A549 (cell line): ENCODE results near the gene VASN.

ENCODE experiments used
- BHLHE40 ChIP-seq: IDR thresholded peaks from 2 replicates; pipeline ENCODE4 v1.6.1; 2012; ENCODE audit warnings: low read depth, low read length, inconsistent platforms
- CHD2 ChIP-seq: fragments of 150-350 bp; IDR thresholded peaks from 2 replicates; pipeline ENCODE4 v1.6.1; 2014; ENCODE audit warnings: low read length; ENCODE audit not compliant: partially characterized antibody
- HDAC2 ChIP-seq: fragments of 200-600 bp; sonication (generic); IDR thresholded peaks from 2 replicates; pipeline ENCODE4 v1.6.1; 2016
- HOXA7 ChIP-seq: fragments of 250-450 bp; sonication (Bioruptor Pico); IDR thresholded peaks from 2 replicates; pipeline ENCODE4 v1.5.0; 2020; ENCODE audit warnings: mild to moderate bottlenecking, moderate library complexity
- NR3C1 ChIP-seq: fragments of >200 bp; sonication (Bioruptor Twin); formaldehyde crosslinking; IDR thresholded peaks from 3 replicates; pipeline ENCODE4 v1.6.1; 2017
- POLR2A ChIP-seq: IDR thresholded peaks from 2 replicates; pipeline ENCODE4 v1.6.1; 2012; ENCODE audit warnings: mild to moderate bottlenecking, low read length
- SMC3 ChIP-seq: fragments of >200 bp; sonication (Bioruptor Twin); formaldehyde crosslinking; IDR thresholded peaks from 3 replicates; pipeline ENCODE4 v1.6.1; 2018; ENCODE audit warnings: inconsistent platforms
- TFCP2L1 ChIP-seq: fragments of 250-450 bp; sonication (Bioruptor Pico); IDR thresholded peaks from 2 replicates; pipeline ENCODE4 v1.5.0; 2021; ENCODE audit warnings: mild to moderate bottlenecking
- TF ChIP-seq, protein P1 (sequence below): fragments of >200 bp; sonication (Bioruptor Twin); formaldehyde crosslinking; IDR thresholded peaks from 3 replicates; pipeline ENCODE4 v1.5.1; 2016
- TF ChIP-seq, protein P2 (sequence below): fragments of 200-600 bp; sonication (generic); IDR thresholded peaks from 2 replicates; pipeline ENCODE4 v1.6.1; 2016; ENCODE audit warnings: antibody characterized with exemption, mild to moderate bottlenecking, moderate library complexity

DNA sequence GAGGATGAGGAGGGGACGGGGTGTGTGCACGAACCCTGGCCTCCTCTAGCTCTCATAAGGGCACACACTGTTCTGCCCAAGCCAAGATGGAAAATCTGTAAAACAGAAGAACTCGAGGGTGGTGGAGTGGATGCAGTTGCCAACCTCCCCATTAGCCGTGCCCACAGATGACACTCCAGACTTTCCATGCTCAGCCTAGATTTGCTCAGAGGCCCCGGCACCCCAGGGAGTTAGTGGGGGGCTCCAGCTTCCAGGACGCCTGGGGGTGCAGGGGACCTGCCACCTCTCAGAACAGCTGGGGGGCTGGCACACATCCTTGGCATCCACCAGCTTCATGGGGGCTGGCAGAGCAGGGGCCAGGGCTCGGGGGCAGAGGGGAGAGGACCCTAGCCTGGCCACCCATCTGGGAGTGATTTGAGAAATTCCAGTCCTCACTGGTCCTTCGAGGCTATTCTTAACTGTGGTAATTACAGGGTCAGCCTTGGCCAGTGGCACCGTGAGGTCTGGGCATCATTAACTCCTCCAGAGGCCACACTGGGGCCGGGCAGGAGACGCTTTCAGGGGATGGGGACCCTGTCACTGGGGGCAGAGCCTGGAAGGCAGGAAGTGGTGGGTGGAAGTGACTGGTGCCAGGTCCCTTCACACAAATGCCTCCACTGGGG lies 14.3 kb downstream of the VASN start:
- no peak for TF ChIP-seq TFCP2L1
- TF ChIP-seq BHLHE40, result no peak
- TF ChIP-seq SMC3, result no peak
- TF ChIP-seq CHD2, result no peak
- TF ChIP-seq, protein P1, sequence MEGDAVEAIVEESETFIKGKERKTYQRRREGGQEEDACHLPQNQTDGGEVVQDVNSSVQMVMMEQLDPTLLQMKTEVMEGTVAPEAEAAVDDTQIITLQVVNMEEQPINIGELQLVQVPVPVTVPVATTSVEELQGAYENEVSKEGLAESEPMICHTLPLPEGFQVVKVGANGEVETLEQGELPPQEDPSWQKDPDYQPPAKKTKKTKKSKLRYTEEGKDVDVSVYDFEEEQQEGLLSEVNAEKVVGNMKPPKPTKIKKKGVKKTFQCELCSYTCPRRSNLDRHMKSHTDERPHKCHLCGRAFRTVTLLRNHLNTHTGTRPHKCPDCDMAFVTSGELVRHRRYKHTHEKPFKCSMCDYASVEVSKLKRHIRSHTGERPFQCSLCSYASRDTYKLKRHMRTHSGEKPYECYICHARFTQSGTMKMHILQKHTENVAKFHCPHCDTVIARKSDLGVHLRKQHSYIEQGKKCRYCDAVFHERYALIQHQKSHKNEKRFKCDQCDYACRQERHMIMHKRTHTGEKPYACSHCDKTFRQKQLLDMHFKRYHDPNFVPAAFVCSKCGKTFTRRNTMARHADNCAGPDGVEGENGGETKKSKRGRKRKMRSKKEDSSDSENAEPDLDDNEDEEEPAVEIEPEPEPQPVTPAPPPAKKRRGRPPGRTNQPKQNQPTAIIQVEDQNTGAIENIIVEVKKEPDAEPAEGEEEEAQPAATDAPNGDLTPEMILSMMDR, result no peak
- TF ChIP-seq POLR2A, result no peak
- TF ChIP-seq, protein P2, sequence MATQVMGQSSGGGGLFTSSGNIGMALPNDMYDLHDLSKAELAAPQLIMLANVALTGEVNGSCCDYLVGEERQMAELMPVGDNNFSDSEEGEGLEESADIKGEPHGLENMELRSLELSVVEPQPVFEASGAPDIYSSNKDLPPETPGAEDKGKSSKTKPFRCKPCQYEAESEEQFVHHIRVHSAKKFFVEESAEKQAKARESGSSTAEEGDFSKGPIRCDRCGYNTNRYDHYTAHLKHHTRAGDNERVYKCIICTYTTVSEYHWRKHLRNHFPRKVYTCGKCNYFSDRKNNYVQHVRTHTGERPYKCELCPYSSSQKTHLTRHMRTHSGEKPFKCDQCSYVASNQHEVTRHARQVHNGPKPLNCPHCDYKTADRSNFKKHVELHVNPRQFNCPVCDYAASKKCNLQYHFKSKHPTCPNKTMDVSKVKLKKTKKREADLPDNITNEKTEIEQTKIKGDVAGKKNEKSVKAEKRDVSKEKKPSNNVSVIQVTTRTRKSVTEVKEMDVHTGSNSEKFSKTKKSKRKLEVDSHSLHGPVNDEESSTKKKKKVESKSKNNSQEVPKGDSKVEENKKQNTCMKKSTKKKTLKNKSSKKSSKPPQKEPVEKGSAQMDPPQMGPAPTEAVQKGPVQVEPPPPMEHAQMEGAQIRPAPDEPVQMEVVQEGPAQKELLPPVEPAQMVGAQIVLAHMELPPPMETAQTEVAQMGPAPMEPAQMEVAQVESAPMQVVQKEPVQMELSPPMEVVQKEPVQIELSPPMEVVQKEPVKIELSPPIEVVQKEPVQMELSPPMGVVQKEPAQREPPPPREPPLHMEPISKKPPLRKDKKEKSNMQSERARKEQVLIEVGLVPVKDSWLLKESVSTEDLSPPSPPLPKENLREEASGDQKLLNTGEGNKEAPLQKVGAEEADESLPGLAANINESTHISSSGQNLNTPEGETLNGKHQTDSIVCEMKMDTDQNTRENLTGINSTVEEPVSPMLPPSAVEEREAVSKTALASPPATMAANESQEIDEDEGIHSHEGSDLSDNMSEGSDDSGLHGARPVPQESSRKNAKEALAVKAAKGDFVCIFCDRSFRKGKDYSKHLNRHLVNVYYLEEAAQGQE, result no peak
- TF ChIP-seq HDAC2, result no peak
- TF ChIP-seq HOXA7 (CRISPR knock-in tag), result no peak
- no peak for TF ChIP-seq NR3C1
